A549 (cell line): Measurements from ENCODE around the gene TTC28. TPM values are rescaled to one million over a fixed set of nuclear protein-coding genes. Genes with fewer than 3 reads are reported as not detected.
A peak's percentile ranks its signal among the peaks of the same experiment; 100 is the strongest.

Source experiments
- ATAC-seq, 2 experiments: fragments of 200-7000 bp in 1 of 2; fragments of >200 bp in 1 of 2; cut with Nextera tagmentation in 1 of 2; cut with Tn5 transposase in 1 of 2; 3 replicates each; pipeline versions ENCODE4 v1.8.0 to v1.9.1; 2018 to 2020; ENCODE audit warnings: mild to moderate bottlenecking in 1 of 2, moderate library complexity in 1 of 2
- CTCF ChIA-PET: fragments of 300-600 bp; sonication (Branson Sonifier 250); formaldehyde crosslinking; extraction: SDS; loops from one replicate; lab custom pipeline; 2021; ENCODE audit warnings: antibody characterized with exemption, inconsistent platforms; lab: Yijun Ruan, JAX
- POLR2A ChIA-PET: fragments of 350-600 bp; formaldehyde crosslinking; extraction: SDS; loops from one replicate; lab custom pipeline; 2021; ENCODE audit warnings: antibody characterized with exemption, inconsistent platforms; lab: Yijun Ruan, JAX
- DNase-seq, 2 experiments: peaks; one replicate each; pipeline versions ENCODE4 v3.0.0 to v3.0.0-alpha.2; 2011 to 2016; ENCODE audit warnings: low read depth in 1 of 2, low spot score in 1 of 2
- FAIRE-seq: peaks from 2 replicates; lab custom pipeline; 2011; peaks lifted over from hg19 to GRCh38; lab: Jason Lieb, UNC
- H3K27ac ChIP-seq, 2 experiments: fragments of >200 bp; sonication (Bioruptor Twin); formaldehyde crosslinking; 3 replicates each; pipeline ENCODE4 v1.5.1; 2016 to 2017
- H3K4me1 ChIP-seq: fragments of >200 bp; sonication (Bioruptor Twin); formaldehyde crosslinking; 3 replicates; pipeline ENCODE4 v1.6.1; 2016
- H3K4me2 ChIP-seq: fragments of >200 bp; sonication (Bioruptor Twin); formaldehyde crosslinking; 3 replicates; pipeline ENCODE4 v1.6.1; 2016
- H3K4me3 ChIP-seq: fragments of >200 bp; sonication (Bioruptor Twin); formaldehyde crosslinking; 3 replicates; pipeline ENCODE4 v1.5.1; 2016
- H3K9me3 ChIP-seq: fragments of >200 bp; sonication (Bioruptor Twin); formaldehyde crosslinking; 3 replicates; pipeline ENCODE4 v1.6.1; 2016
- ATOH8 ChIP-seq: fragments of 250-450 bp; sonication (Bioruptor Pico); IDR thresholded peaks from 2 replicates; pipeline ENCODE4 v1.5.0; 2020; ENCODE audit warnings: low read depth, mild to moderate bottlenecking, moderate library complexity
- CHD2 ChIP-seq: fragments of 150-350 bp; IDR thresholded peaks from 2 replicates; pipeline ENCODE4 v1.6.1; 2014; ENCODE audit warnings: low read length; ENCODE audit not compliant: partially characterized antibody
- CHD4 ChIP-seq: fragments of 200-600 bp; sonication (generic); IDR thresholded peaks from 2 replicates; pipeline ENCODE4 v1.6.1; 2016; ENCODE audit warnings: antibody characterized with exemption, mild to moderate bottlenecking, borderline replicate concordance
- EHF ChIP-seq: fragments of 250-450 bp; sonication (Bioruptor Pico); IDR thresholded peaks from 2 replicates; pipeline ENCODE4 v1.5.0; 2020; ENCODE audit warnings: mild to moderate bottlenecking
- GATA3 ChIP-seq: IDR thresholded peaks from 2 replicates; pipeline ENCODE4 v1.6.1; 2012; ENCODE audit warnings: borderline replicate concordance
- HDAC2 ChIP-seq: fragments of 200-600 bp; sonication (generic); IDR thresholded peaks from 2 replicates; pipeline ENCODE4 v1.6.1; 2016
- HOXA7 ChIP-seq: fragments of 250-450 bp; sonication (Bioruptor Pico); IDR thresholded peaks from 2 replicates; pipeline ENCODE4 v1.5.0; 2020; ENCODE audit warnings: mild to moderate bottlenecking, moderate library complexity
- JUNB ChIP-seq: fragments of >200 bp; sonication (Bioruptor Twin); formaldehyde crosslinking; IDR thresholded peaks from 2 replicates; pipeline ENCODE4 v1.6.1; 2016
- NPAS2 ChIP-seq: fragments of 250-450 bp; sonication (Bioruptor Pico); IDR thresholded peaks from 2 replicates; pipeline ENCODE4 v1.8.0; 2022; ENCODE audit warnings: mild to moderate bottlenecking, moderate library complexity, borderline replicate concordance
- RAD21 ChIP-seq, 2 experiments: fragments of >200 bp in 1 of 2; sonication (Bioruptor Twin) in 1 of 2; formaldehyde crosslinking in 1 of 2; IDR thresholded peaks in 1 of 2; conservative IDR thresholded peaks in 1 of 2; 2 replicates in 1 of 2; 3 replicates in 1 of 2; pipeline ENCODE4 v1.6.1; 2012 to 2018; ENCODE audit warnings: inconsistent platforms in 1 of 2
- RCOR1 ChIP-seq: fragments of 150-350 bp; IDR thresholded peaks from 2 replicates; pipeline ENCODE4 v1.6.1; 2014; ENCODE audit warnings: antibody characterized with exemption, low read length, low read depth
- SMC3 ChIP-seq: fragments of >200 bp; sonication (Bioruptor Twin); formaldehyde crosslinking; IDR thresholded peaks from 3 replicates; pipeline ENCODE4 v1.6.1; 2018; ENCODE audit warnings: inconsistent platforms
- ZC3H11A ChIP-seq: fragments of 450-650 bp; IDR thresholded peaks from 2 replicates; pipeline ENCODE4 v1.6.1; 2014; ENCODE audit warnings: antibody characterized with exemption, mild to moderate bottlenecking
- WGBS: methylation state at CpG from one replicate; pipeline ENCODE4 v1.1.6; 2017; ENCODE audit errors: missing lambda C conversion rate; 5-methylcytosine and 5-hydroxymethylcytosine counted together
- polyA plus RNA-seq, 4 experiments: library from polyadenylated mRNA; depleted of rRNA in 3 of 4; stranded (reverse); fragments of >200 nt; fragmentation: RNase III in 1 of 4; extraction: RNeasy Plus Mini Kit Qiagen cat#74134 plus additional on column Dnase treatment in 1 of 4; gene quantifications; 2 replicates in 3 of 4; 3 replicates in 1 of 4; pipeline ENCODE4 v1.2.3, GENCODE V29; 2011 to 2017
- TF ChIP-seq, protein P1 (sequence below): IDR thresholded peaks from 2 replicates; pipeline ENCODE4 v1.6.1; 2012; ENCODE audit warnings: low read depth, borderline replicate concordance
- TF ChIP-seq, protein P2 (sequence below): fragments of >200 bp; sonication (Bioruptor Twin); formaldehyde crosslinking; IDR thresholded peaks from 3 replicates; pipeline ENCODE4 v1.5.1; 2016
- TF ChIP-seq, protein P3 (sequence below): fragments of 200-600 bp; sonication (generic); IDR thresholded peaks from 2 replicates; pipeline ENCODE4 v1.6.1; 2016; ENCODE audit warnings: antibody characterized with exemption, mild to moderate bottlenecking, moderate library complexity

Gene TTC28
- polyA plus RNA-seq, 2 of the 4 experiments (the other 2 are of a cell fraction), result 2.6 to 3.8 TPM

GRCh38 chr22:28604966-28605761 is 74.5 kb downstream of the TTC28 start:
- Histone ChIP-seq H3K4me3 (no peak overlapping the region), H3K4me2 (no peak overlapping the region), H3K4me1 (no peaks in the 10 kb centered on the region), H3K9me3 (no peaks in the 10 kb centered on the region), H3K27ac (no peak overlapping the region)
- CTCF ChIA-PET, result interaction anchor here (1.2 to 3.0 kb wide), 4 partner anchors 12 to 640 kb away, joined by 3 to 15 read pairs (median 4); no protein-coding TSS in a partner anchor
- ATAC-seq, result no peak
- FAIRE-seq, result no peak
- POLR2A ChIA-PET, result no interaction called here
- 35% methylated on average over 2 of the region's 2 CpGs for WGBS
- no peak for DNase-seq
- TF ChIP-seq JUNB (no peak), RCOR1 (no peak), SMC3 (no peak), CHD2 (no peak), EHF (no peak), HOXA7 (no peak)

- ChIA-PET POLR2A (no interaction called here), CTCF (interaction anchor here (1.0 to 3.3 kb wide), 6 partner anchors 15 to 438 kb away, joined by 3 to 79 read pairs (median 5); no protein-coding TSS in a partner anchor)
- Histone ChIP-seq H3K27ac (no peak overlapping the region), H3K4me3 (no peak overlapping the region), H3K4me1 (peaks cover 6% of the 10 kb centered on the region; the same call in 1 of the 3 replicates)
- FAIRE-seq, result no peak
- no peak for ATAC-seq
- no peak for DNase-seq
- TF ChIP-seq, protein P1, sequence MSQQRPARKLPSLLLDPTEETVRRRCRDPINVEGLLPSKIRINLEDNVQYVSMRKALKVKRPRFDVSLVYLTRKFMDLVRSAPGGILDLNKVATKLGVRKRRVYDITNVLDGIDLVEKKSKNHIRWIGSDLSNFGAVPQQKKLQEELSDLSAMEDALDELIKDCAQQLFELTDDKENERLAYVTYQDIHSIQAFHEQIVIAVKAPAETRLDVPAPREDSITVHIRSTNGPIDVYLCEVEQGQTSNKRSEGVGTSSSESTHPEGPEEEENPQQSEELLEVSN, result no peak
- TF ChIP-seq JUNB (no peak), HOXA7 (no peak), CHD4 (no peak), ZC3H11A (no peak), ATOH8 (no peak), EHF (no peak)
- TF ChIP-seq, all 56 proteins: peak for 0
- Histone ChIP-seq H3K4me2 (no peak overlapping the region), H3K9me3 (no peaks in the 10 kb centered on the region)
Observed at GRCh38 chr22:28601915-28602314, 77.7 kb downstream of the TTC28 start.

- WGBS, result 63% methylated on average over 3 of the region's 3 CpGs
- TF ChIP-seq, protein P2, sequence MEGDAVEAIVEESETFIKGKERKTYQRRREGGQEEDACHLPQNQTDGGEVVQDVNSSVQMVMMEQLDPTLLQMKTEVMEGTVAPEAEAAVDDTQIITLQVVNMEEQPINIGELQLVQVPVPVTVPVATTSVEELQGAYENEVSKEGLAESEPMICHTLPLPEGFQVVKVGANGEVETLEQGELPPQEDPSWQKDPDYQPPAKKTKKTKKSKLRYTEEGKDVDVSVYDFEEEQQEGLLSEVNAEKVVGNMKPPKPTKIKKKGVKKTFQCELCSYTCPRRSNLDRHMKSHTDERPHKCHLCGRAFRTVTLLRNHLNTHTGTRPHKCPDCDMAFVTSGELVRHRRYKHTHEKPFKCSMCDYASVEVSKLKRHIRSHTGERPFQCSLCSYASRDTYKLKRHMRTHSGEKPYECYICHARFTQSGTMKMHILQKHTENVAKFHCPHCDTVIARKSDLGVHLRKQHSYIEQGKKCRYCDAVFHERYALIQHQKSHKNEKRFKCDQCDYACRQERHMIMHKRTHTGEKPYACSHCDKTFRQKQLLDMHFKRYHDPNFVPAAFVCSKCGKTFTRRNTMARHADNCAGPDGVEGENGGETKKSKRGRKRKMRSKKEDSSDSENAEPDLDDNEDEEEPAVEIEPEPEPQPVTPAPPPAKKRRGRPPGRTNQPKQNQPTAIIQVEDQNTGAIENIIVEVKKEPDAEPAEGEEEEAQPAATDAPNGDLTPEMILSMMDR, result peak; percentile 61
- no peak for TF ChIP-seq NPAS2 (CRISPR knock-in tag)
- TF ChIP-seq, protein P3, sequence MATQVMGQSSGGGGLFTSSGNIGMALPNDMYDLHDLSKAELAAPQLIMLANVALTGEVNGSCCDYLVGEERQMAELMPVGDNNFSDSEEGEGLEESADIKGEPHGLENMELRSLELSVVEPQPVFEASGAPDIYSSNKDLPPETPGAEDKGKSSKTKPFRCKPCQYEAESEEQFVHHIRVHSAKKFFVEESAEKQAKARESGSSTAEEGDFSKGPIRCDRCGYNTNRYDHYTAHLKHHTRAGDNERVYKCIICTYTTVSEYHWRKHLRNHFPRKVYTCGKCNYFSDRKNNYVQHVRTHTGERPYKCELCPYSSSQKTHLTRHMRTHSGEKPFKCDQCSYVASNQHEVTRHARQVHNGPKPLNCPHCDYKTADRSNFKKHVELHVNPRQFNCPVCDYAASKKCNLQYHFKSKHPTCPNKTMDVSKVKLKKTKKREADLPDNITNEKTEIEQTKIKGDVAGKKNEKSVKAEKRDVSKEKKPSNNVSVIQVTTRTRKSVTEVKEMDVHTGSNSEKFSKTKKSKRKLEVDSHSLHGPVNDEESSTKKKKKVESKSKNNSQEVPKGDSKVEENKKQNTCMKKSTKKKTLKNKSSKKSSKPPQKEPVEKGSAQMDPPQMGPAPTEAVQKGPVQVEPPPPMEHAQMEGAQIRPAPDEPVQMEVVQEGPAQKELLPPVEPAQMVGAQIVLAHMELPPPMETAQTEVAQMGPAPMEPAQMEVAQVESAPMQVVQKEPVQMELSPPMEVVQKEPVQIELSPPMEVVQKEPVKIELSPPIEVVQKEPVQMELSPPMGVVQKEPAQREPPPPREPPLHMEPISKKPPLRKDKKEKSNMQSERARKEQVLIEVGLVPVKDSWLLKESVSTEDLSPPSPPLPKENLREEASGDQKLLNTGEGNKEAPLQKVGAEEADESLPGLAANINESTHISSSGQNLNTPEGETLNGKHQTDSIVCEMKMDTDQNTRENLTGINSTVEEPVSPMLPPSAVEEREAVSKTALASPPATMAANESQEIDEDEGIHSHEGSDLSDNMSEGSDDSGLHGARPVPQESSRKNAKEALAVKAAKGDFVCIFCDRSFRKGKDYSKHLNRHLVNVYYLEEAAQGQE, result no peak
- peak; percentile 82 for TF ChIP-seq SMC3
- peak; percentile 75 to 82 for TF ChIP-seq RAD21 (conservative IDR thresholded peaks at IDR 0.05 in 1 of 2, IDR thresholded peaks at IDR 0.05 in 1 of 2)
- no peak for TF ChIP-seq HDAC2
- TF ChIP-seq GATA3, result no peak
- ATAC-seq (peak in 1 of 2 experiments; percentile 50; a peak in 3 of 6 replicates), FAIRE-seq (no peak), DNase-seq (peak; percentile 11 to 48)
- ChIA-PET CTCF (interaction anchor here (0.6 to 3.3 kb wide), 40 partner anchors 9 to 635 kb away, joined by 3 to 79 read pairs (median 4); partner anchors contain the start of genes CCDC117, CHEK2 and HSCB), POLR2A (no interaction called here)
- peaks cover 18% of the 10 kb centered on the region for H3K4me1 ChIP-seq
- no peak overlapping the region for H3K4me2 ChIP-seq
- H3K9me3 ChIP-seq, result no peaks in the 10 kb centered on the region
- H3K4me3 ChIP-seq, result no peak overlapping the region
- no peak overlapping the region for H3K27ac ChIP-seq
Observed at GRCh38 chr22:28600546-28601143, 79.0 kb downstream of the TTC28 start.
